ENCODE measurements around the gene GLYATL3.
A peak's percentile ranks its signal among the peaks of the same experiment; 100 is the strongest.

GLYATL3 gene

DNA sequence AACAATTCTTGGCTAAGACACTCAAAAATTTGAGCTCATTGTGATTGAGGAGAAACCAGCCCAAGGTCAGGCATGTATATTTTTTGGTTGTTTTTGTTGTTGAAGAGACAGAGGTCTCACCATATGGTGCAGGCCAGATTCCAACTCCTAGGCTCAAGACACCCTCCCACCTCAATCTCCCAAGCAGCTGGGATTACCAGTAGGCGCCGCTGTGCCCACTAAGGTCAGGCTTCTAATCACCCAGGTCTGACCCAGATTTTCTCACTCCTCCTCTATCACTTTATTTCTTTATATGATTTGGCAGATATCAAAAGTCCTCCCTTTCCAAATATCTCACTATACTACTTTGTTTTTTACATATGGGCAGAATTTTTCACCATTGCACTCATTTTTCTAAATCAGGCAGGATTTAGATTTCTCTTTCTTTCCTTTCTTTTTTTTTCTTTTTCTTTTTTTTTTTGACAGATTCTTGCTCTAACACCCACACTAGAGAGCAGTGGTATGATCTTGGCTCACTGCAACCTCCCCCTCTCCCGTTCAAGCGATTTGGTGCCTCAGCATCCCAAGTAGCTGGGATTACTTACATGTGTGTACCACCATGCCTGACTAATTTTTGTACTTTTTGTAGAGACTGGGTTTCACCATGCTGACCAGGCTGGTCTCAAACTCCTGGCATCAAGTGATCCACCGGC is 49.0 kb downstream of the GLYATL3 start:
- no peak for DNase-seq

DNA sequence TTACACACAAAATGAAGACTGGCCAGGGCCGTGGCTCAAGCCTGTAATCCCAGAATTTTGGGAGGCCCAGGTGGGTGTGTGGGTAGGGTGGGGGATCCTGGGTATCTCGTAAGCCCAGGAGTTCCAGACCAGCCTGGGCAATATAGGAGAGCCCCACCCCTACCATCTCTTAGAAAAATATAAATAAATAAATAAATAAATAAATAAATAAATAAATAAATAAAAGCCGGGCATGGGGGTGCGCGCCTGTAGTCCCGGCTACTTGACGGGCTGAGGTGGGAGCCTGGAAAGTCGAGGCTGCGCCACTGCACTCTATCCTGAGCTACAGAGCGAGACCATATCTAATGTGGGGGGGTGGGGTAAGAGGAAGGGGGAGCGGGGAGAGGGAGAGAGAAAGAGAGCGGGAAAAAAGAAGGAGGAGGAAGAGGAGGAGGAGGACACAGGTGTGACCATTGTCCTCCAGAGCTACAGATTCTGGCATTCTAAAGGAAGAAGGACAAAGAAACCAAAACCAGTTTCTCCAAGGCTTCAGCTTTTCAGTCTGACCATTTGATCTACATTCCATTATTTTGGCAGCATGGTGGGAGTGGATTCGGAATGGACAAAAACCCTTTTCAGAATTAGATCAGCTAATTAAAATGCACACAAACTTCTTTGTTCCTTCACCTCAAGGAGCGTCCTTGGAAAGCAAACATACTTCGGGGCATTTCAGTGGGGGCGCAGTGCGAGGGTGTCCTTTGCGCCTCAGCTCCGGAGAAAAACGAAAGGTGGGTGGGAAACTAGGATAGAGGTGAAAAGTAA is 50.2 kb downstream of the GLYATL3 start:
- DNase-seq, result no peak

DNA sequence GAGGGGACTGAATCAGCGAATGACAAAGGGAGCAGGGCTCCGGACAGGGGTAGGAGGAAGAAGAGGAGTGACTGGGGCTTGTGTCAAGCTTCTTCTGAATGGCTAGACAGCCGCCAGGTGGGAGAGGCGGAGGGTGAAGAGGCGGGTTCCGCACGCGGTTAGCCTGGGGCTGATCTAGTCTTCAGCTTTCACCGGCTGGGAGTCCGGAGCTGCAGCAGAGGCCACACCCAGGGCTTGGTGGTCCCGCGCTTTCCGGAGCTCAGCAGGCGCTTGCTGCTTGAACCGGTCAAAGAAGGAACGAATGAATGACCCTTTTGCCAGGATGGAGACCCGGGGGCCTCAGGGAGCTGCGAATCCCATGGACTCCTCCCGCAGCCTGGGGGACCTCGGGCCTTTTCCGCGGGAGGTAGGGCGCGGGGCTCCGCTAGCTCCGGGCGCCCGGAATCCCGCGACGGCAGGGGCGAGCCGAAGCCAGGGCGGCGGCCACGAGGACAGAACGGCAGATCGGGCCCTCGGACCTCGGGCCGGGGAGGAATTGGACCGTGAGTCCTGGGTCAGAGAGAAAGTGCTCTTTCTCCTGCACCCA is 50.9 kb downstream of the GLYATL3 start, which contains the start of gene C6orf141:
Gene C6orf141 (plus strand): TSS at position 177 of the 586 bp plus-strand sequence. CDS start 125 bp downstream, at position 302.
- peak; percentile 82 for DNase-seq

DNA sequence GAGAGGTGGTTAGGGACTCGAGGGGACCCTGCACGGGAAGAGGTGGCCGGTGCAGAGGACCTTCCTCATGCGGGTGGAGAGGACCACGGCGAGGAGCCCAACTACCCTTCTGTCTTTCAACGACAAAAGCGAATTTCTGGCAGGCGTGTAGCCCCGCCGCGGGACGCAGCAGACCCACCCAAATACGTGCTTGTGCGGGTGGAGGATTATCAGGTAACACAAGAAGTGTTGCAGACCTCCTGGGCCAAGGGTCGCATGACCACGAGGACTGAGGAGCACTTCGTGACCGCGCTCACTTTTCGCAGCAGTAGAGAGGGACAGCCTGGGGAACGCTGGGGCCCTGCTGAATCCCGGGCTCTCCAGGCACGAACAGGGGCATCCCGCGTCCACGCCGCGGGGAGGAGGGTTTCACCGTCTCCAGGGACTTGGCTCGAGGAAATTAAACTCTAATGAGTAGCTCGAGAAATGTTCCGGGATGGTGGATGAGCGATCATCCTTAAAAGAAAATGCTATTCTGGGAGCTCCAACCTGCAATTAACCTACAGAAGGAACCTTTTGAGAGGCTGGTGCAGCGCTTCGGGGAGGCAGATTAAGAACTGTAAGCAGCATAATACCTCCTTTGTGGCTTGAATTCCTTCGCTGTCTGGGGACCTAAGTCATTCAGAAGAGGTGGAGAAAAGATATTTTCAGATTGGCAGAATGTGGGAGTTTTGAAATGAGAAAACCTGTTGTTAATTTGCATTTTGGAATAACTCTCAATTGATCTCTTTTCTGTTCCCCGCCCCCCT is 51.5 kb downstream of the GLYATL3 start:
- DNase-seq, result peak; percentile 50

DNA sequence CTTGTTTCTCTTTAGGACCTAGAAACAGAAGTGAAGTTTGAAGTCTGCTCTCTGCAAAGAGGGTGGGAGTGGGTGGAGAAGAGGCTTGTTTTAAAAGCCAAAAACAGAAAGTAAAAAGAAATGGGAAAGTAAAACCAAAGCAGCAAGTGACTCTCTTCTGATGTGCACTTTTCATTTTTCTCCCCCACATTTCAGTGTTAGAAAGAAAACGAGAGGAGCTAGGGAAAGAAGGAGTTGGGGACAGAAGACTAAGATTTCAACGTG is 52.1 kb downstream of the GLYATL3 start:
- no peak for DNase-seq

DNA sequence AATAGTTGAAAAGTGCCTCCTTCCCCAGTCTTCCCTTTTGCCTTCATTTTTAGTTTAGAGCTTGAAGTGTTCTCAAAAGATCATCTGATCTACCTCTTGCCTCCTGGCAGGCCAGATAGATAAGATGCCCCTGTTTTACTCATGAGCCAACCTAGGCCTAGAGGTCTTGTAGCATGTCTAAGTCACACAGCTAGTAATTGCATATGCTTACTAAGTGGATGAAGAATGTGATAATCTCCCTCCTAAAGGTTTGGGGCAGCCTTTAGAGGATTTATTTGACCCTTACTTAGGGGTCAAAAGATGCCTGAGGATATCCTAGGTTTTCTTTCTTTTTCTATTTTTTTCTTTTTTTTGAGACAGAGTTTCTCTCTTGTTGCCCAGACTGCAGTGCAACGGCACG is 52.9 kb downstream of the GLYATL3 start:
- DNase-seq, result no peak

DNA sequence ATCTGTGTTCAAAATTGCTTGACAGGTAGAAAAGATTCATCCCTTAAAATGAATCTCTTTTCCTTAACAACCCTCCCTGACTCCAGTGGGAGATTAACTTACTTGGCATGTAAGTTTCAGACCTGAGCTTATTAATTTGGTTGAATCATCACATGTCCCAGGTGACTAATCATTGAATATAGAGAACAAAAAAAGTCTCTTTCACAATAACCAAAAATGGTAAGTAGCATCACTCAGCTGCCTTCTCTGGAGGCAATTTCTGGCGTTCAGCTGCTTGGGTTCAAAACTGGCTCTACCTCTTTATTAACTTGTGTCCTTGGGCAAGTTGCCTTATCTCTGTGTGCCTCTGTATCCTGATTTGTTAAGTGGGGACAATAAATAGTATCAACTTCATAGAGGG is 53.7 kb downstream of the GLYATL3 start:
- DNase-seq, result no peak

DNA sequence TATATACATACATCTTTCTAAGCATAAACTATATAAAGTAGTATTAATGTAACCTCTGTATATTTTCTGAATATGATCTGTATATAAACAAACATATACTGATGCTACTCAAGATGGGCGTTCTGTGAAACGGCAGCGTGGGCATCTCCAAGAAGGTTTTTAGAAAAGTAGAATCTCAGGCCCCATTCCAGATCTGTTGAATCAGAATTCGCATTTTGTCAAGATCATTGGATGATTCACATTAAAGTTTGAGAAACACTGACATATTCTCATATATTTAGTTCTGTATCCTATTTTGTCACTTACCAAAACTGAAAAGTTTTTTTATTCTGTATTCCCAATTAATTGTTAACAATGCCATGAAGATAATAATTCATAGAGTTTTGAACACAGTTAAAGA is 56.2 kb downstream of the GLYATL3 start:
- no peak for DNase-seq

DNA sequence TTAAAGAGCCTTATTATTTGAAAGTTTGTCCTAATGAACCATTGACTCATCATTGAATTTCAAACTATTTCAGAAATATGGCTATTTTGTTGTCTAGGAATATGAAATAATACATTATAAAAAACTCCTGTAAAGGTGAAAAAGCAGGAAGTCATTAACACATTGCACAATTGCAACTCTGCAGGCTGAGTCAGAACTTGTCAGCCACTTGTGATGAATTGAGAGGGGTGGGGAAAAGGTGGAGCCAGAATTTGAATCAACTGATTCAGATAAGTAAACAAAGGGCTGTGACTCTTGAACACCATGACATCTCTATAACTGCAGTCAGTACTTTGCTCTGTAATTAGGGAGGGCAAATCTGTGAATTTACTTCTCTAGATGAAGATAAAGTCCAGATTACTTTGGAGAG is 56.7 kb downstream of the GLYATL3 start:
- DNase-seq, result peak; percentile 92

DNA sequence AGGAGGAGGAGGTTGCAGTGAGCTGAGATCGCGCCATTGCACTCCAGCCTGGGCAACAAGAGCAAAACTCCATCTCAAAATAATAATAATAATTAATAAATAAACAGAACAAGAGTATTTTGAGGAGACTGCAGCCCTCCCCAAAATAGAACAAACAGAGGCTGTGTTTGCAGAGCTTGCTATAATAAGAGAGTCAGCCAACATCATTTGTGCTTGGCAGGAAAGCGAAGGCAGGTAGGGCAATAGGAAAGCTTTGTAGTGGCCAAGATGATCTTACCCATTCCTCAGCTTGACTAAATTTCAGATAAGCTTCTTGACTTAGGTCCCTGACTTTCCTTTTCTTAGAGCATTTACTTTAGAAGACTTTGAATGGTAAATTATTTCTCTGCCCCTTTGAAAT is 57.5 kb downstream of the GLYATL3 start:
- no peak for DNase-seq

DNA sequence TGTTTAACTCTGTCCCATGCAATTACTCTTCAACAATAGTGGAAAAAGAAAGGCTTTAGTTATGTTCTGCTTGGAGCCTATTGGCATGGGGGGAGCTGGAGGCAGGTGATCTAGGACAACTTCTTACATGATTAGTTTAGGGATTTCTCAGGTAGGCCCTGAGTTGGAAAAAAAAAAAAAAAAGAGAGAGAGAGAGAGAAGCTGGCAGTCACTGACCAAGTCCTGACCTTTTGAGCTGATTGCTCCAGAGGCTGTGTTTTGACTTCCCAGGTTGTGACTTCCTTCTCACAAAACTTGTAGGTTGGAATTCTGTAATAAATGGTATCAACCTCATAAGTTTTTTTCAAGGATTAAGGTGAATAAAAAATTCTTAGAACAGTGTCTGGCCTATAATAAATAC is 58.5 kb downstream of the GLYATL3 start:
- DNase-seq, result no peak

DNA sequence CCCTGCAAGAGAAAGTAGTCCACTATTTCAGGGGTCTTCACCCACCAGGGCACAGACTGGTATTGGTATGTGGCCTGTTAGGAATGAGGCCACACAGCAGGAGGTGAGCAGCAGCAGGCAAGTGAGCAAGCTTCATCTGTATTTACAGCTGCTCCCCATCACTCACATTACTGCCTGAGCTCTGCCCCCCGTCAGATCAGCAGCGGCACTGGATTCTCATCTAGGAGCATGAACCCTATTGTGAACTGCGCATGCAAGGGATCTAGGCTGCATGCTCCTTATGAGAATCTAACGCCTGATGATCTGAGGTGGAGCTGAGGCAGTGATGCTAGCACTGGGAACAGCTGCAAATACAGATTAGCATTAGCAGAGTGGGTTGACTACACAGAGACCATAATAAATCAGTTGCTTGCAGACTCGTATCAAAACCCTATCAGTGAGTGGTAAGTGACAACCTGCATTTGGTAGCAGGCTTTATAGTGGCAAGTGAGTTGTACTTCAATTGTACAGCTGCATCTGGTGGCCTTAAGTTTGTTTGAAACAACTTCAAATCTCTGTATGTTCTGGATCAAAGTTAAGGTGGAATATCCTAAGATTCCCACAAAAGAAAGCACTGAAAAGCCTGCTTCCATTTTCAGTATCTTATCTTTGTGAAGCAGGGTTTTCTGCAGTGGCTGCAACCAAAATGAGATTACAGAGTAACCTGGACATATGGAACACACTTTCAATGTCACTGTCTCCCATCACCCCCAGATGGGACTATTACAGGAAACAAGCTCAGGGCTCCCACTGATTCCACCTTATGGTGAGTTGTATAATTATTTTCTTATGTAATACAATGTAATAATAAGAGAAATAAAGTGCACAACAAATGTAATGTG is 63.5 kb downstream of the GLYATL3 start:
- DNase-seq, result no peak

DNA sequence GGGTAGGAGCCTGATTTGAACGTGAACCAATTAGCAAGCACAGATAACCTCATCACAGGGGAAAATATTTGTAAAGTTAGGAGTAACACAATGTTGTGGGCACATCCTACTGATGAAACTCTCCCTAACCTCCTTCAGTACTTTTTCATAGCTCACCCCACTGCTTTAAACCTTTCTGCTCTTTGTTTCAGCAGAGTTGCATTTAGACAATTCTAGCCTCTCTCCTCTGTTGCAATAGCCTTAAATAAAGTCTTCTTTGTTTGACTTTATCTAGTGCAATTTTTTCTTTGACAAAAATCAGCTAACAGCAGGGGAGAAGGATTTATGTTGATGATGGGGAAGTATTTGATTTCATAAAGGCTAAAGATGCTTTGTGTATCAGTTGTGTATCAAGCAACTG is 64.8 kb downstream of the GLYATL3 start:
- DNase-seq, result no peak

DNA sequence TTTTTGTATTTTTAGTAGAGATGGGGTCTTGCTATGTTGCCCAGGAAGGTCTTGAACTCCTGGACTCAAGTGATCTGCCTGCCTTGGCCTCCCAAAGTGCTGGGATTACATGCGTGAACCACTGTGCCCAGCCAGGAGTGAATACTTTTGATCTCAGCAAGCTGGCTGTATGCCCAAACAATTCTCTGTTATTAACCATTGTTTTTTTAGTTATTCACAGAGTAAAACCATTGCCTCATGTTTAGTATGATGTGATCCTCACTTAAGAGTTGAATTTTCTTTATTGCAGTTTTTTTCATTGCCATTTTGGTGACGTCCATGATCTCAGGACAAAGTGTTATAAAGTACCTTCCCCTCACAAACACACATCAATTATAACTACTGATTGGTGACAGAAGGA is 65.5 kb downstream of the GLYATL3 start:
- no peak for DNase-seq

DNA sequence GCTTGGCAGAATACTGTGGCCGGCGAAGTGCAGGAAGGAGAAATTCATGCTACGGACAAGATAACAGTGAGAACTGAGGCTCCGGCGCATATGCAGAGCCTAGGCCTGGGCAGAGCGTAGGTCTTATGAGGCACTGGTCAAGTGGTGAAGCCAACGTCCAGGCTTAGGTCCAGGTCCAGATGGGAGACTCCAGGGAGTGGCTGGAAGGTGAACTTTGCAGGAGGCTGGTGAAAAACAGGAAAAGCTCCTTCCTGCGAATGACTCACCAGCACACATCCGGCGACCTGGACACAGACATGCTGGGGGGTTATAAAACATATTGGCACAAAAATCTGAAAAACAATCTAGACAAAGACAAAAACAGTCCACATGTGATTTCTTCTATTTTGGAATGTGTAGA is 66.1 kb downstream of the GLYATL3 start:
- no peak for DNase-seq

DNA sequence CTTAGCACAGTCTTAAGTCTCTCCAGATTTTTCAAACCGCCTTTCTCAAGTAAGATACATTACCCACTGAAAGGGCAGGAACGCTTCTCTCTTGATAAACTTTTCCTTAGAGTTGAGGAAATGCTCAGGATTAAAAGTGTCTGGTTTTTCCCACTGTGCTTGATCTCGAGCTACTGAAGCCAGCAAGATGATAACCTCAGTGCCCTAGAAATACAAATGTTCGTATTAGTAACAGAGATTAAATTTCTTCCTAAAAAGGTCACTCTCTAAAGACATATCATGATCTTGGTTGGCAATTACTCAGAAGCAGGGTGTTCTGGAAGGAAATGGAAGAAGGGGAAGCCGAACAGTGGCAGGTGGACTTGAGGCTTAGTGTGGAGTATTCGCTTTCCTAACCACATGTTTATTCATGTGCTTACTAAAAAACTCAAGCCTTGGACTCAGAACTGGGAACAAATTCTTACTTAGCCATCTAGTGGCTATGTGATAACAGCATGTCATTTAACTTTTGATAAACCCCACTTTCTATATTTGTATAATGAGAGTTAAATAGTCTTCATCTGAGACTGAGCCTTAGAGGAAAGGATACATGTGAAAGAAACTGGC is 70.9 kb downstream of the GLYATL3 start:
- DNase-seq, result no peak

DNA sequence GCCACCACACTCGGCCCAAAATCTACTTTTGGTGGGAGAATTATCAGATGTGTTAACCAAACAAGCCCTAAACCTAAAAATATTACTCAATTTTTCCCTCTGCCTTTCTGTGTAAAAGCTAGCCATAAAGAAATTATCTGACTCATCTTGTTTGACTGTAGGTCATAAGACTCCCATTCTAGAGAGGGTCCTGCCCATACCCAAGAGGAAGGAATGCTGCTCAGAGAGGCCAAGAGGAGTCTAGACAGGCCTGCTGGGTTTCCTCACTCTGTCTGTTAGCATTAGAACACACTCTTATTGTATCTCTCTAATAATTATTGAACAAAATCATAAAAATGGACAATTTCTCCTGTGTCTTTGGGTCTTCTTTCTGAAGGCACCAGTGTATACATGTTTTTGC is 76.9 kb downstream of the GLYATL3 start:
- no peak for DNase-seq

Data from NCI-H748 treated with DMSO at 0.1 percent for 48 hours (cell line).